ENCODE measurements around the gene ARHGAP11A. TPM values are rescaled to one million over a fixed set of nuclear protein-coding genes. Genes with fewer than 3 reads are reported as not detected.

ARHGAP11A gene
- total RNA-seq, 4 donors from 2014 or later: 1.6 to 2.4 (median 2.2) TPM

DNA sequence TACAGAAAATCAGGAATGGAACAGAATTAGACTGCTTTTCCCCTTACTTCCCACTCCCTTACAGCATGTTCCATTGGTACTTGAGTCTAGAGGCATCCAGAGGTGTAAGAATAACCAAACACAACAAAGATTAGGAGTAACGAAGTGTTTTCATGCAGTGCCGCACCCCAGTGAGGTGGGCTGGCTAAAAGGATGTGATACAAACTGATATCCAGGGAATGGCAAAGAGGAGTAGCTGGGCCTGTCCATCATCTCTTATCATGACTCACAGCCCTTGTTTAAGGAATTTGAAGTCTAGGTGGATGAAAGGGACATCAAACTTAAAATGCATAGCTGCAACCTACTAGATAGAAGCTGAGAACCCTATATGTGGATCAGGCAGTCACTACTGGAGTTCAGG lies 42.6 kb downstream of the ARHGAP11A start:
- Histone ChIP-seq H3K4me3 (no peak overlapping the region), H3K27me3 (no peaks in the 10 kb centered on the region), H3K36me3 (no peaks in the 10 kb centered on the region), H3K9me3 (no peaks in the 10 kb centered on the region), H3K27ac (no peak overlapping the region), H3K4me1 (peaks cover 0 to 25% (median 0%) of the 10 kb centered on the region in 3 donors)
- WGBS, 2 donors (ENCODE audit: low coverage in 1 of 2): 100% methylated on average over 2 of the region's 2 CpGs; no CpG with 5 or more reads in 1 of the 2 donors
- ATAC-seq: no peak
- no peak for TF ChIP-seq POLR2AphosphoS5 (IDR thresholded peaks at IDR 0.05)
- no peak for TF ChIP-seq POLR2A (IDR thresholded peaks at IDR 0.05)
- TF ChIP-seq, protein P1, sequence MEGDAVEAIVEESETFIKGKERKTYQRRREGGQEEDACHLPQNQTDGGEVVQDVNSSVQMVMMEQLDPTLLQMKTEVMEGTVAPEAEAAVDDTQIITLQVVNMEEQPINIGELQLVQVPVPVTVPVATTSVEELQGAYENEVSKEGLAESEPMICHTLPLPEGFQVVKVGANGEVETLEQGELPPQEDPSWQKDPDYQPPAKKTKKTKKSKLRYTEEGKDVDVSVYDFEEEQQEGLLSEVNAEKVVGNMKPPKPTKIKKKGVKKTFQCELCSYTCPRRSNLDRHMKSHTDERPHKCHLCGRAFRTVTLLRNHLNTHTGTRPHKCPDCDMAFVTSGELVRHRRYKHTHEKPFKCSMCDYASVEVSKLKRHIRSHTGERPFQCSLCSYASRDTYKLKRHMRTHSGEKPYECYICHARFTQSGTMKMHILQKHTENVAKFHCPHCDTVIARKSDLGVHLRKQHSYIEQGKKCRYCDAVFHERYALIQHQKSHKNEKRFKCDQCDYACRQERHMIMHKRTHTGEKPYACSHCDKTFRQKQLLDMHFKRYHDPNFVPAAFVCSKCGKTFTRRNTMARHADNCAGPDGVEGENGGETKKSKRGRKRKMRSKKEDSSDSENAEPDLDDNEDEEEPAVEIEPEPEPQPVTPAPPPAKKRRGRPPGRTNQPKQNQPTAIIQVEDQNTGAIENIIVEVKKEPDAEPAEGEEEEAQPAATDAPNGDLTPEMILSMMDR (IDR thresholded peaks at IDR 0.05): no peak
- TF ChIP-seq EP300 (IDR thresholded peaks at IDR 0.05): no peak

DNA sequence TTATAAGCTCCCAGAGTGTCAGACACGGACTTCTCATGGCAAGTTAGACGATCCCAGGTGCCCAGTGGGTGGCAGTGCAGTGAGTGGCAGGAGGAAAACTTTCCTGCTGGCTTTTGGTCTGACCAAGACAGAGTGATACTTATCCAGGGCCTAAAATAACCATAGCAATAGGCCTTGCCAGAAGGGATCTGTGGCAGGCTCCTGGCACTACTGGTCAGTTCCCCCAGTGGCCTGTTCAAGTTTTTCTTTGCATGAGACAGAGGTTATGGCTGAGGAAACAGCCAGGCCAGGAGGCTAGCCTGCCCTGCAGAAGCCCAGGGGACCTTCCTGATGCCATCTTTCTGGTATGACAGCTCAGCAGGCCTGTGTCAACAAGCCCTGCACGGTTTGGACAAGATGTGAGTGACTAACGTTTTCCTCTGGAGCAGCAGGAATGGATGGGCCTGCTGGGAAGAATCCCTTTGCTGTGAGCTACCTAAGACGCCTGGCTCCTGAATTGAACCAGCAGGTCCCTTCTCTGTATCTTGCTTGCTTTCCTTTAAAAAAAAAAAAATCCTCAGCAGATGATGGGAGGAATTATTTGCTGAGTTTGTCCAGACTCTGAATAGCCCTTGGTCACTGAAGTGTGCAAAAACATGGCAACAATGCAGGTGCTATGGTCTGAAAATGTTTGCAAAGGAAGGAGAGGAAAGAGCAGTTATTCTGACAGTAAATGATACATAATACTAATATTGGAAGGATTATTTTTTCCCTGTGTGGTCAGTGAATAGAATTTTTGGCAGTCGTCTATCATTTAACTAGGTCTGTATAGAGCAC lies 44.2 kb downstream of the ARHGAP11A start:
- peak overlapping the region in 3 of 4 donors; percentile 18 to 56 (median 53) for H3K27ac ChIP-seq
- H3K4me1 ChIP-seq: peaks cover 0 to 33% (median 0%) of the 10 kb centered on the region in 3 donors
- TF ChIP-seq POLR2AphosphoS5 (IDR thresholded peaks at IDR 0.05): peak; percentile 72
- TF ChIP-seq, protein P1 (IDR thresholded peaks at IDR 0.05): peak in 2 of 4 experiments; percentile 23 to 35
- TF ChIP-seq EP300 (IDR thresholded peaks at IDR 0.05): no peak

DNA sequence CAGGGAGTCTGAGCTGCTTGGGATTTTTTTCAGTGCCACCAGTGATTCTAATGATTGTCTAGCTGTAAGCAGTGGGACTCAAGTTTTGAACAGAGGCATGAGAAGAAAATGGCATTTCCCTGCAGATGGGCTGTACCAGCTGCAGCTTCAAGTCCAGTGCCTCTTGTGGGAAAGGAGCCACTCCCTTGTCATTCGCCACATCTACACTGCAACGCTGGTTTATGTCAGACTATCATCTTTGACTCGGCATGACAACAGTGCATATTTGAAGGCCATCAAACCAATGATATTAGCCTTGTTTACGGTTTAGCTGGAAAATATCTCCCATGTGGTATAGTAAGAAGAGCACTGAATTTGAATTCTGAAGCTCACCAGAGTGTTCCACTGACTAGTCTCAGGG lies 48.4 kb downstream of the ARHGAP11A start:
- 80 to 100% methylated on average over 1 of the region's 4 CpGs for WGBS, 2 donors (ENCODE audit: low coverage in 1 of 2)
- Histone ChIP-seq H3K27ac (no peak overlapping the region), H3K36me3 (no peaks in the 10 kb centered on the region), H3K4me1 (peaks cover 0 to 24% (median 0%) of the 10 kb centered on the region in 3 donors), H3K4me3 (no peak overlapping the region), H3K9me3 (no peaks in the 10 kb centered on the region), H3K27me3 (no peaks in the 10 kb centered on the region)
- TF ChIP-seq, protein P1 (IDR thresholded peaks at IDR 0.05): no peak
- TF ChIP-seq POLR2AphosphoS5 (IDR thresholded peaks at IDR 0.05): no peak
- TF ChIP-seq EP300 (IDR thresholded peaks at IDR 0.05): no peak
- no peak for ATAC-seq

More for the DNA sequence above, 44.2 kb downstream of the ARHGAP11A start:
- peak; percentile 40 for ATAC-seq
- Histone ChIP-seq H3K27me3 (no peaks in the 10 kb centered on the region), H3K9me3 (no peaks in the 10 kb centered on the region), H3K36me3 (no peaks in the 10 kb centered on the region), H3K4me3 (no peak overlapping the region)
- 27 to 36% methylated on average over 3 to 6 of the region's 6 CpGs for WGBS, 2 donors (ENCODE audit: low coverage in 1 of 2)

DNA sequence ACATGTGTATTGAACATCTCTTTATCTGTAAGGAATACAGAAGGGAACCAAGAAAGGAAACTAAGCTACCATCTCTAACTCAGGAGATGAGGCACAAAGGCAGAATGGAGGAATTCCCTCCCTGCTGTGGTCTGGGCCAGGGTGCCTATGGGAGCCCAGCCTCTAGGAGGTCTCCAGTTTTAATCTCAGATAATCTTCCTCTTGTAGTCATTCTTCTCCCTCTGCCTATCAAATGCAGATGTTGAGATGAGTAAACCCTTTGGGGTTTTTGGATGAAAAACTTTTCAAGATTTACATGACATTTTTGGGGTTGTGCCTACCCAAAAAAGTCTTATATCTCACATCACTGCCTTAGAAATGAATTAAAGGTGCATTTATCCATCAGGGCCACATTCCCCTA lies 49.5 kb downstream of the ARHGAP11A start:
- Histone ChIP-seq H3K27me3 (no peaks in the 10 kb centered on the region), H3K9me3 (no peaks in the 10 kb centered on the region), H3K4me3 (no peak overlapping the region), H3K4me1 (peaks cover 0 to 21% (median 0%) of the 10 kb centered on the region in 3 donors), H3K36me3 (no peaks in the 10 kb centered on the region), H3K27ac (no peak overlapping the region)
- TF ChIP-seq POLR2AphosphoS5 (IDR thresholded peaks at IDR 0.05) (no peak), POLR2A (IDR thresholded peaks at IDR 0.05) (no peak), EP300 (IDR thresholded peaks at IDR 0.05) (no peak)
- TF ChIP-seq, protein P1 (IDR thresholded peaks at IDR 0.05): no peak
- ATAC-seq: no peak

DNA sequence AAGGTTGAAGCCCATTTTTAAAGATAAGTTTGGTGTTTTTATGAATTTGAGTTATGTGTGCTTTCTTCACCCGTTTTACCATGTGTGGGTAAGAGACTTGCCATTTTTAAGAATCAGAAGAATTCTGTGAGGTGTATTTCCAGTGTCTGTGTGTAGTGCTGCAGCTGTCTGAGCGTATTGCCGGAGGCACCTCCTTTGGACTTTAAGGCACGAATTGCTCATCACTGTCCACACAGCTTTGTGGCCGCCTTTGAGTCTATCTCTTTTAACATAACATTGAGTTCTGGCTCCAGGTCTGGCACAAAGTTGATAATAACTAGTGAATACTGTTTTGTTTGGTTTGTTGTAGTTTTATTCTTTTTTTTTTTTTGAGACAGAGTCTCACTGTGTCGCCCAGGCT lies 52.0 kb downstream of the ARHGAP11A start:
- no peak overlapping the region for H3K4me3 ChIP-seq
- no peaks in the 10 kb centered on the region for H3K27me3 ChIP-seq
- WGBS, 2 donors (ENCODE audit: low coverage in 1 of 2): 92 to 100% methylated on average over 5 to 6 of the region's 6 CpGs
- no peak for ATAC-seq
- H3K27ac ChIP-seq: no peak overlapping the region
- peaks cover 0 to 39% (median 6%) of the 10 kb centered on the region in 3 donors for H3K4me1 ChIP-seq
- TF ChIP-seq, protein P1 (IDR thresholded peaks at IDR 0.05): no peak
- TF ChIP-seq POLR2AphosphoS5 (IDR thresholded peaks at IDR 0.05) (no peak), POLR2A (IDR thresholded peaks at IDR 0.05) (no peak), EP300 (IDR thresholded peaks at IDR 0.05) (no peak)
- H3K9me3 ChIP-seq: no peaks in the 10 kb centered on the region
- no peaks in the 10 kb centered on the region for H3K36me3 ChIP-seq
